GM12865 (cell line): ENCODE measurements around the gene VKORC1.

Experiments used
- DNase-seq: peaks from one replicate; pipeline ENCODE4 v3.0.0; 2010; ENCODE audit warnings: low read depth
- H3K4me3 ChIP-seq: 2 replicates; pipeline ENCODE4 v1.5.1; 2011; ENCODE audit warnings: mild to moderate bottlenecking, low read depth, low read length, control low read depth
- TF ChIP-seq, protein P1 (sequence below): IDR thresholded peaks from 2 replicates; pipeline ENCODE4 v1.5.1; 2011; ENCODE audit warnings: low read length, control low read depth, low read depth, inconsistent platforms; ENCODE audit not compliant: insufficient read depth; ENCODE audit errors: missing control alignments

The VKORC1 gene

DNA sequence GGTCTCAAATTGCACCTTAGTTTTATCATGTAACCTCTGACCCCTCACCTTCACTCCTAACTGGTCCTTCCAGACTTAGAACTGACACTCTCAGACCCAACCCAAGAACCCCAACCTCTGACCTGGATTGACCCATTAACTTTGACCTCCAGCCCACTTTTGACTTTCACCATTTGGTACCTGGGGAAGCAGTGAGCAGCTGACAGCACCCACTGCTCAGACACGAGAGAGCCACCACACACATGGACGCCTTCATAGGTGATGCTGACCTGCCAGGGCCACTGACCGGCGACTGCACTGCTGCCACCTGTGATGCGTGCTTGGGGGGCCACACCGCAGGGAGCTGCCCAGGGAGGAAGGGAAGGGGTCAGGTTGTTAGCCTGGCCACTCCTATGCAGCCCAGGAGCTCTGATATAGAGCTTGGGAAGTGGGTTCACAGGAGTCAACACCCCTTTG is 38.5 kb upstream of the VKORC1 start:
- TF ChIP-seq, protein P1, sequence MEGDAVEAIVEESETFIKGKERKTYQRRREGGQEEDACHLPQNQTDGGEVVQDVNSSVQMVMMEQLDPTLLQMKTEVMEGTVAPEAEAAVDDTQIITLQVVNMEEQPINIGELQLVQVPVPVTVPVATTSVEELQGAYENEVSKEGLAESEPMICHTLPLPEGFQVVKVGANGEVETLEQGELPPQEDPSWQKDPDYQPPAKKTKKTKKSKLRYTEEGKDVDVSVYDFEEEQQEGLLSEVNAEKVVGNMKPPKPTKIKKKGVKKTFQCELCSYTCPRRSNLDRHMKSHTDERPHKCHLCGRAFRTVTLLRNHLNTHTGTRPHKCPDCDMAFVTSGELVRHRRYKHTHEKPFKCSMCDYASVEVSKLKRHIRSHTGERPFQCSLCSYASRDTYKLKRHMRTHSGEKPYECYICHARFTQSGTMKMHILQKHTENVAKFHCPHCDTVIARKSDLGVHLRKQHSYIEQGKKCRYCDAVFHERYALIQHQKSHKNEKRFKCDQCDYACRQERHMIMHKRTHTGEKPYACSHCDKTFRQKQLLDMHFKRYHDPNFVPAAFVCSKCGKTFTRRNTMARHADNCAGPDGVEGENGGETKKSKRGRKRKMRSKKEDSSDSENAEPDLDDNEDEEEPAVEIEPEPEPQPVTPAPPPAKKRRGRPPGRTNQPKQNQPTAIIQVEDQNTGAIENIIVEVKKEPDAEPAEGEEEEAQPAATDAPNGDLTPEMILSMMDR = no peak
- no peak for DNase-seq
- H3K4me3 ChIP-seq = no peak overlapping the region

DNA sequence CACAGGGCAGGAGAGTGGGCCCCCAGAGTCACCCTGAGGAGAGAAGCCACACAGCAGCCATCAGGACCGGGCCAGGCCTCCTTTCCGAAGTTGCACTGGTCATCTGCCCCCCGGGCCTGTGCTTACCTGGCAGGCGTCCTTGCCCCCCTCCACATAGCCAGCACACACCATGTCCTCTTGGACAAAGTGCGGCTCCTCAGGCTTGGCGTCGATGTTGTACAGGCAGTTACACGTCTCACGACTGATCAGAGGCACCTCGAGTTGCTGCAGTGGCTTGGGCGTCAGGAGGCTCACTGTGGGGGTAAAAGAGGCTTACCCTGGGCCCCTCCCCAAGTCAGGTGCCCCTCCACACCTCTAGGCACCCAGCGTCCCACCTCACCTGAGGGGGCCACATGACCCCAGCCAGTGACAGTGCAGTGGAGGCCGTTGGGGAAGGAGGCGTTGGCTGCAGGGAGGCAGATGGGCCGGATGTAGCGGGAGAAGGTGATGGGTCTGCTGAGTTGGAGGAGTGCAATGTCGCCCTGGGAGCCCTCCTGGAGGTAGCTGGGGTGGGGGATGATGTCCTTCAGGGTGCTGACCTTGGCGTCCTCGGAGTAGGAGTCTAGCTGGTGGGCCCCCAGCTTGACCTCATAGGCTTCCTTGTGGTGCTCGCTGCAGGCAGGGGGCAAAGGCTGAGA is 37.8 kb upstream of the VKORC1 start:
- H3K4me3 ChIP-seq = no peak overlapping the region
- TF ChIP-seq, protein P1 = no peak
- no peak for DNase-seq

DNA sequence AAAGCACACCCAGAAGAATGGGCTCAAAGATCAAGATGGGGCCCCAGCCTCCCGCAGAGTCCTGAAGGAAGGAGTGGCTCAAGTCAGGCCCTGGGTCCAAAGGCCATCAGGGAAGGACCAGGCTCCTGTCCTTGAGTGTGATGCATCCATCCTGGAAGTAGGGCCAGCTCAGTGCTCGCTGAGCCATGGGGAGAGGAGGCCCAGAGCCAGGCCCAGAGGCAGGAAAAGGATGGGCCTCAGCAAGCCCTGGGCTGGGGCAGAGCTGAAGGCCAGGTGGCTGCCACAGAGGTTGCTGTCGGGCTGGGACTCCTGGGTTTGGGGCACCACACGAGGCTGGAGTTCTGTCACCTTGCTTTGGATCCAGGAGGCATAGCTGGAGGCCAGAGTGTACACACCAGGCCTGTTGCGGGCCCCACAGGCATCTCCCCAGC is 37.3 kb upstream of the VKORC1 start:
- TF ChIP-seq, protein P1 = no peak
- no peak for DNase-seq
- H3K4me3 ChIP-seq = no peak overlapping the region

DNA sequence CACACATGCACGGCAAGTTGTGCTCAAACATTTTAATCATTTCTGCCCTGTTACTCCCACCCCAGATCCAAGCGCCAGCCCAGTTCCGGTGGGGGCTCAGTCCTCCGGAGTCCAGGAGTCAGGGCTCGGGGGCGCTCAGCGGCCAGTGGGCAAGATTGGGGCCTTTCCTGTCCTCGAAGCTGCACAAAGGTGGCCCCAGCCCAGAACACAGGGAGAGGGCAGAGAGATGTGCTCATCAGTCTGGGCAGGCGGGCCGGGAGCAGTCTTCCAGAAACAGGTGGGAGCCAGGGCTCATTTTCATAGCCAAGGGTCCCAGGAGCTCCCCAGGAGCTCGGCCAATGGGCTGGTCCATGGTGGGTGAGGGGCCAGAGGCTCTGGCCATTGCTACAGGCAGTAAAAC is 36.8 kb upstream of the VKORC1 start:
- no peak for DNase-seq
- no peak overlapping the region for H3K4me3 ChIP-seq
- TF ChIP-seq, protein P1 = no peak

DNA sequence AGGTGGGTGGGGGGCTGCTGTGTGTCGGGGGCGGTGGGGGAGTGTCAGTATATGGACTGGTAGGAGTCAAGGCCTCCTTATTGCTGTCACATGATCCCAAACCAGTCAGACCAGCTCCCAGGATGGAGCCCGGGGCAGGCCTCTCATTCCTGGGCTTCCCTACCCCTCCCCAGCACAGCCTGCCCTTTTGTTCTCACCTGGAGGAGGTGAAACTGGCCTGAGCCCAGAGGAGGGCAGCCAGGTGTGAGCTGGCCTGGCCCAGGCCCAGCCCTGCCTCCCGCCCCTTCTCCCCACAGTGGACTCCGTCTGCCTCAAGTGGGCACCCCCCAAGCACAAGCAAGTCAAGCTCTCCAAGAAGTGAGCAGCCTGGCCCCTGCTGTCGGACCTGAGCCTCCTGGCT is 36.3 kb upstream of the VKORC1 start:
- DNase-seq = no peak
- H3K4me3 ChIP-seq = no peak overlapping the region
- TF ChIP-seq, protein P1 = no peak

DNA sequence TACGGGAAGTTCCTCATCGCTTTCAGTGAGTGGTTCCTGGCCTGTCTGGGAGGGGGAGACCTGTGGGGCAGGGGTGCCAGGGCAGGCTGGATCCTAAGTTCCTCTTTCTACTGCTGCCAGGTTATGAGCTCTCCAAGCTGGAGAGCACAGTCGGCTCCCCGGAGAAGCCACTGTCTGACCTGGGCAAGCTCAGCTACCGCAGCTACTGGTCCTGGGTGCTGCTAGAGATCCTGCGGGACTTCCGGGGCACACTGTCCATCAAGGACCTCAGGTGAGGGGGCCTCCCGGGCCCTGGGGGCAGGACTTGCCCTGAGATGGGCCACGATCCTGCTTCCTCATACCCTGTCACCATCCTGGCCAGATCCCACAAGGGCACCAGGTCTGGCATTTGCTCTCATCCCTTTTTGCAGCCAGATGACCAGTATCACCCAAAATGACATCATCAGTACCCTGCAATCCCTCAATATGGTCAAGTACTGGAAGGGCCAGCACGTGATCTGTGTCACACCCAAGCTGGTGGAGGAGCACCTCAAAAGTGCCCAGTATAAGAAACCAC is 35.8 kb upstream of the VKORC1 start:
- DNase-seq = no peak
- H3K4me3 ChIP-seq = no peak overlapping the region
- TF ChIP-seq, protein P1 = no peak
